WTC11 (cell line): ENCODE data around the gene ANTXR1. TPM values are rescaled to one million over a fixed set of nuclear protein-coding genes. Genes with fewer than 3 reads are reported as not detected.
"Not testable (repeated sequence)": the region's sequence is repeated elsewhere in the genome, so short reads cannot be mapped to it uniquely, and the experiment has no call there.

Source experiments
- ATAC-seq: fragments of 200-7000 bp; cut with Tn5 transposase; 2 replicates; pipeline ENCODE4 v1.10.0; 2021; ENCODE audit warnings: mild to moderate bottlenecking, moderate library complexity
- CTCF ChIA-PET: fragments of 300-600 bp; sonication (Branson Sonifier 250); formaldehyde crosslinking; loops from one replicate; lab custom pipeline; 2021; ENCODE audit warnings: antibody characterized with exemption; lab: Charles Lee
- POLR2A ChIA-PET: fragments of 350-600 bp; sonication (Branson Sonifier 250); formaldehyde crosslinking; loops from one replicate; lab custom pipeline; 2021; ENCODE audit warnings: antibody characterized with exemption; lab: Charles Lee
- DNase-seq: peaks from one replicate; pipeline ENCODE4 v3.0.0; 2021; ENCODE audit warnings: low spot score
- H3K27ac Mint-ChIP-seq: 2 replicates; pipeline ENCODE4 v1.8.0; 2021; ENCODE audit warnings: mixed read lengths
- H3K27me3 Mint-ChIP-seq: 2 replicates; pipeline ENCODE4 v1.8.0; 2021; ENCODE audit warnings: low read depth, mild to moderate bottlenecking, moderate library complexity, mixed read lengths
- H3K36me3 Mint-ChIP-seq: 2 replicates; pipeline ENCODE4 v1.8.0; 2021; ENCODE audit warnings: mixed read lengths
- H3K4me1 Mint-ChIP-seq: 2 replicates; pipeline ENCODE4 v1.8.0; 2022; ENCODE audit warnings: mixed read lengths
- H3K4me3 Mint-ChIP-seq: 2 replicates; pipeline ENCODE4 v1.8.0; 2021; ENCODE audit warnings: mild to moderate bottlenecking, moderate library complexity, mixed read lengths
- H3K9me3 Mint-ChIP-seq: 2 replicates; pipeline ENCODE4 v1.8.0; 2021; ENCODE audit warnings: mixed read lengths
- ATF1 ChIP-seq: sonication (generic); formaldehyde crosslinking; IDR thresholded peaks from 2 replicates; pipeline ENCODE4 v1.8.1; 2023; ENCODE audit warnings: mild to moderate bottlenecking, moderate library complexity, missing genetic modification reagents
- ELF4 ChIP-seq: sonication (generic); formaldehyde crosslinking; IDR thresholded peaks from 2 replicates; pipeline ENCODE4 v1.8.1; 2022; ENCODE audit warnings: low read depth, mild to moderate bottlenecking, moderate library complexity, missing genetic modification reagents
- ESRRA ChIP-seq: sonication (generic); formaldehyde crosslinking; IDR thresholded peaks from 2 replicates; pipeline ENCODE4 v1.8.1; 2022; ENCODE audit warnings: mild to moderate bottlenecking, missing genetic modification reagents, borderline replicate concordance
- ETV6 ChIP-seq: sonication (generic); formaldehyde crosslinking; IDR thresholded peaks from 2 replicates; pipeline ENCODE4 v1.8.1; 2022; ENCODE audit warnings: mild to moderate bottlenecking, missing genetic modification reagents
- GABPB1 ChIP-seq: sonication (generic); formaldehyde crosslinking; IDR thresholded peaks from 2 replicates; pipeline ENCODE4 v1.8.1; 2023; ENCODE audit warnings: mild to moderate bottlenecking, missing genetic modification reagents
- MXD4 ChIP-seq: fragments of 250-450 bp; sonication (Bioruptor Pico); IDR thresholded peaks from 2 replicates; pipeline ENCODE4 v1.8.0; 2021; ENCODE audit warnings: mild to moderate bottlenecking, moderate library complexity, borderline replicate concordance
- OVOL2 ChIP-seq: fragments of 250-450 bp; sonication (Bioruptor Pico); IDR thresholded peaks from 2 replicates; pipeline ENCODE4 v1.9.0; 2021; ENCODE audit warnings: mild to moderate bottlenecking, borderline replicate concordance
- PRRX2 ChIP-seq: fragments of 250-450 bp; sonication (Bioruptor Pico); IDR thresholded peaks from 2 replicates; pipeline ENCODE4 v1.8.0; 2021; ENCODE audit warnings: mild to moderate bottlenecking
- TCF7 ChIP-seq: sonication (generic); formaldehyde crosslinking; IDR thresholded peaks from 2 replicates; pipeline ENCODE4 v1.8.0; 2022; ENCODE audit warnings: mild to moderate bottlenecking, low read depth, missing genetic modification reagents, moderate library complexity
- ZNF263 ChIP-seq: sonication (generic); formaldehyde crosslinking; IDR thresholded peaks from 2 replicates; pipeline ENCODE4 v1.8.1; 2022; ENCODE audit warnings: low read depth, mild to moderate bottlenecking, moderate library complexity, missing genetic modification reagents
- ZNF396 ChIP-seq: fragments of 250-450 bp; sonication (Bioruptor Pico); IDR thresholded peaks from 2 replicates; pipeline ENCODE4 v1.8.0; 2021; ENCODE audit warnings: mild to moderate bottlenecking, moderate library complexity, borderline replicate concordance
- ZNF423 ChIP-seq: fragments of 250-450 bp; sonication (Bioruptor Pico); IDR thresholded peaks from 2 replicates; pipeline ENCODE4 v2.1.2; 2022; ENCODE audit warnings: mild to moderate bottlenecking, moderate library complexity
- total RNA-seq: library from RNA; stranded (reverse); gene quantifications from 3 replicates; pipeline ENCODE4 v1.2.3, GENCODE V29; 2021
- TF ChIP-seq, protein P1 (sequence below): sonication (generic); formaldehyde crosslinking; IDR thresholded peaks from 2 replicates; pipeline ENCODE4 v1.8.0; 2023; ENCODE audit warnings: missing genetic modification reagents
- TF ChIP-seq, protein P2 (sequence below): sonication (generic); formaldehyde crosslinking; IDR thresholded peaks from 2 replicates; pipeline ENCODE4 v1.8.1; 2022; ENCODE audit warnings: mild to moderate bottlenecking, moderate library complexity, missing genetic modification reagents
- TF ChIP-seq, protein P3 (sequence below): fragments of 250-450 bp; sonication (Bioruptor Pico); IDR thresholded peaks from 2 replicates; pipeline ENCODE4 v1.9.0; 2021; ENCODE audit warnings: mild to moderate bottlenecking
- TF ChIP-seq, protein P4 (sequence below): sonication (generic); formaldehyde crosslinking; IDR thresholded peaks from 2 replicates; pipeline ENCODE4 v1.8.0; 2023; ENCODE audit warnings: mild to moderate bottlenecking, missing genetic modification reagents

The ANTXR1 gene
- total RNA-seq, 1 experiment from 2014 or later, result 30.0 TPM

DNA sequence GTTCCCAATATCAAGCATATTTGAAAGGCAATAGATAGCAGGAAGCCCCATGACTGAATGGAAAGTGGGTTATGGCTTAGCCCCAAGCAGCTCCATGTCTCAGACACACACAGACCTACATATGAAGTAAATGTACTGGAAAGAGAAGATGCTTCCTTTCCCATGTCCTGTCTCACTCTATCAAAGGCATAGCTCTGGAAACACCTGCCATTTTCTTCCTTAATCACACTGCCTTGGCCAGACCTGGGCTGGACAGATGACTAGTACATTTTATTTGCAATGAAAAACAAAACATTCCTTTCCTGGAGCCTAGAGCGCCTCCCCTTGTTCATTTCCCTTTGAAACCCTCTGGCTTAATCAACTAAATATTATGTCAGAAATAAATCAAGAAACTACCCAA lies 160.7 kb downstream of the ANTXR1 start:
- H3K4me1 Mint-ChIP-seq, result peaks cover 26% of the 10 kb centered on the region
- ChIA-PET CTCF (interaction anchor here (1.3 to 1.8 kb wide), 3 partner anchors 14 to 264 kb away, joined by 3 to 6 read pairs (median 3); partner anchors contain the start of gene NFU1), POLR2A (interaction anchor here (0.5 kb wide), 1 partner anchor 285 kb away, joined by 3 read pairs; no protein-coding TSS in a partner anchor)
- no peaks in the 10 kb centered on the region for H3K36me3 Mint-ChIP-seq
- no peak for ATAC-seq
- no peak overlapping the region for H3K4me3 Mint-ChIP-seq
- H3K27ac Mint-ChIP-seq, result no peak overlapping the region; the same call in 1 of the 2 replicates
- H3K27me3 Mint-ChIP-seq, result no peaks in the 10 kb centered on the region
- no peak for DNase-seq
- no peaks in the 10 kb centered on the region for H3K9me3 Mint-ChIP-seq
- TF ChIP-seq ELF4 (CRISPR knock-in tag), result no peak
- no peak for TF ChIP-seq ATF1 (CRISPR knock-in tag)
- TF ChIP-seq, protein P1, sequence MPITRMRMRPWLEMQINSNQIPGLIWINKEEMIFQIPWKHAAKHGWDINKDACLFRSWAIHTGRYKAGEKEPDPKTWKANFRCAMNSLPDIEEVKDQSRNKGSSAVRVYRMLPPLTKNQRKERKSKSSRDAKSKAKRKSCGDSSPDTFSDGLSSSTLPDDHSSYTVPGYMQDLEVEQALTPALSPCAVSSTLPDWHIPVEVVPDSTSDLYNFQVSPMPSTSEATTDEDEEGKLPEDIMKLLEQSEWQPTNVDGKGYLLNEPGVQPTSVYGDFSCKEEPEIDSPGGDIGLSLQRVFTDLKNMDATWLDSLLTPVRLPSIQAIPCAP (CRISPR knock-in tag), result no peak
- TF ChIP-seq, protein P2, sequence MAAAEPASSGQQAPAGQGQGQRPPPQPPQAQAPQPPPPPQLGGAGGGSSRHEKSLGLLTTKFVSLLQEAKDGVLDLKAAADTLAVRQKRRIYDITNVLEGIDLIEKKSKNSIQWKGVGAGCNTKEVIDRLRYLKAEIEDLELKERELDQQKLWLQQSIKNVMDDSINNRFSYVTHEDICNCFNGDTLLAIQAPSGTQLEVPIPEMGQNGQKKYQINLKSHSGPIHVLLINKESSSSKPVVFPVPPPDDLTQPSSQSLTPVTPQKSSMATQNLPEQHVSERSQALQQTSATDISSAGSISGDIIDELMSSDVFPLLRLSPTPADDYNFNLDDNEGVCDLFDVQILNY (CRISPR knock-in tag), result no peak
- TF ChIP-seq, protein P3, sequence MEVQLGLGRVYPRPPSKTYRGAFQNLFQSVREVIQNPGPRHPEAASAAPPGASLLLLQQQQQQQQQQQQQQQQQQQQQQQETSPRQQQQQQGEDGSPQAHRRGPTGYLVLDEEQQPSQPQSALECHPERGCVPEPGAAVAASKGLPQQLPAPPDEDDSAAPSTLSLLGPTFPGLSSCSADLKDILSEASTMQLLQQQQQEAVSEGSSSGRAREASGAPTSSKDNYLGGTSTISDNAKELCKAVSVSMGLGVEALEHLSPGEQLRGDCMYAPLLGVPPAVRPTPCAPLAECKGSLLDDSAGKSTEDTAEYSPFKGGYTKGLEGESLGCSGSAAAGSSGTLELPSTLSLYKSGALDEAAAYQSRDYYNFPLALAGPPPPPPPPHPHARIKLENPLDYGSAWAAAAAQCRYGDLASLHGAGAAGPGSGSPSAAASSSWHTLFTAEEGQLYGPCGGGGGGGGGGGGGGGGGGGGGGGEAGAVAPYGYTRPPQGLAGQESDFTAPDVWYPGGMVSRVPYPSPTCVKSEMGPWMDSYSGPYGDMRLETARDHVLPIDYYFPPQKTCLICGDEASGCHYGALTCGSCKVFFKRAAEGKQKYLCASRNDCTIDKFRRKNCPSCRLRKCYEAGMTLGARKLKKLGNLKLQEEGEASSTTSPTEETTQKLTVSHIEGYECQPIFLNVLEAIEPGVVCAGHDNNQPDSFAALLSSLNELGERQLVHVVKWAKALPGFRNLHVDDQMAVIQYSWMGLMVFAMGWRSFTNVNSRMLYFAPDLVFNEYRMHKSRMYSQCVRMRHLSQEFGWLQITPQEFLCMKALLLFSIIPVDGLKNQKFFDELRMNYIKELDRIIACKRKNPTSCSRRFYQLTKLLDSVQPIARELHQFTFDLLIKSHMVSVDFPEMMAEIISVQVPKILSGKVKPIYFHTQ (CRISPR knock-in tag), result no peak
- TF ChIP-seq OVOL2 (CRISPR knock-in tag), result no peak
- no peak for TF ChIP-seq TCF7

DNA sequence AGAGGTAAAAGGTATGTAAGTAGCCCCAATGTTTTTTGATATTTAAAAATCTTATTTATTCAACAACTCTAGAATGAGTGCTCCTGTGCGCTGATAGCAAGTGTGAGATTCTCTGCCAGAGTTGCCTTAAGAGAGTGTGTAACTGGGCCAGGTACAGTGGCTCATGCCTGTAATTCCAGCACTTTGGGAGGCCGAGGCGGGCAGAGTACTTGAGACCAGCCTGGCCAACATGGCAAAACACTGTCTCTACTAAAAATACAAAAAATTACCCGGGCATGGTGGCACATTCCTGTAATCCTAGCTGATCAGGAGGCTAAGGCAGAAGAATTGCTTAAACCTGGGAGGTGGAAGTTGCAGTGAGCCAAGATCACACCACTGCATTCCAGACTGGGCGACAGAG lies 161.2 kb downstream of the ANTXR1 start:
- H3K36me3 Mint-ChIP-seq, H3K9me3 Mint-ChIP-seq, ATAC-seq, DNase-seq, H3K27me3 Mint-ChIP-seq, H3K4me3 Mint-ChIP-seq, H3K27ac Mint-ChIP-seq: not testable (repeated sequence)
- ChIA-PET CTCF (interaction anchor here (1.3 to 1.7 kb wide), 2 partner anchors 231 to 263 kb away, joined by 3 read pairs; partner anchors contain the start of gene NFU1), POLR2A (interaction anchor here (0.6 kb wide), 1 partner anchor 25 kb away, joined by 3 read pairs; no protein-coding TSS in a partner anchor)
- peaks cover 26% of the 10 kb centered on the region for H3K4me1 Mint-ChIP-seq

DNA sequence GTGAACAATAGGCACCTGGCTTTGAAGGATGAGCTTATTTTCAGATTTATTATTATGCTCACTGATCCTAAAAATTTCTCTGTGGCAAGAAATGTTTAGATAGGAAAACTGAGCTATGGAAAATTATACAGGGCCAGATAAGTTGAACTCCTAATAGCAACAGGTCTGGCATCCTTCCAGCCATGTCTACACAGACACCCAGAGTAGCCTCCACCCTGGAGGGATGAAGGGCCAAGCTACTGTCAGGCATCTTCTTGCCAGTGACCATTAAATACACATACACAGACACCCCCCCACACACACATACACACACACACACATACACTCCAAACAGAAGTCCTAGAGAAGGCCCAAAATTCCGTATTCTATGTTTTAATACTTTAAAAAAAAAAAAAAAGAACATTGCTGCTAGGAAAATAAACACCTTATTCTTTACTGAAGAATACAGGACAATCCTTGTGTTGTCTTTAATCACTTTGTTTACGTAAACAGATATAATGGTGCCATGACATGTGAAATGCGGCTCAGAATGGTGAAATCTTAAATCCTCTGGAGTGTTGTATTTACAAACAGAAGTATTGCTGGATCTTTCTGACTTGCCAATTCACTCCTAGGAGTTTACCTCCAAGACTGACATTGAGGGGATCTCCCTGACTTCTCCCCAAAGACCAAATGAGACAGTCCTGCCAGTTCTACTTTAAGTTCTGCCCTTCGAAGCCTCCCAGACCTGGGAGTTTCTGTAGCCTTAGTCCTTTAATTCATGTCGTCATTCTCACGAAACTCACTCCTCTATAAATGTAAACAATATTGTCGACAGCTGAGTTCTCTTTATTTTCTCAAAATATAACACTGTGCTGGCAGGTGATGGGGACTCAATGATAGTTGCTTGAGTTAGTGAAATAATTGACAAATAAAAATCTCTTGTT lies 163.1 kb downstream of the ANTXR1 start:
- peaks cover 21% of the 10 kb centered on the region for H3K4me1 Mint-ChIP-seq
- ATAC-seq, result no peak
- CTCF ChIA-PET, result no interaction called here
- POLR2A ChIA-PET, result no interaction called here
- no peaks in the 10 kb centered on the region for H3K27me3 Mint-ChIP-seq
- no peak for DNase-seq
- H3K36me3 Mint-ChIP-seq, result no peaks in the 10 kb centered on the region
- H3K4me3 Mint-ChIP-seq, result no peak overlapping the region
- no peaks in the 10 kb centered on the region for H3K9me3 Mint-ChIP-seq
- no peak for TF ChIP-seq ETV6 (CRISPR knock-in tag)
- no peak for TF ChIP-seq MXD4
- H3K27ac Mint-ChIP-seq, result no peak overlapping the region

DNA sequence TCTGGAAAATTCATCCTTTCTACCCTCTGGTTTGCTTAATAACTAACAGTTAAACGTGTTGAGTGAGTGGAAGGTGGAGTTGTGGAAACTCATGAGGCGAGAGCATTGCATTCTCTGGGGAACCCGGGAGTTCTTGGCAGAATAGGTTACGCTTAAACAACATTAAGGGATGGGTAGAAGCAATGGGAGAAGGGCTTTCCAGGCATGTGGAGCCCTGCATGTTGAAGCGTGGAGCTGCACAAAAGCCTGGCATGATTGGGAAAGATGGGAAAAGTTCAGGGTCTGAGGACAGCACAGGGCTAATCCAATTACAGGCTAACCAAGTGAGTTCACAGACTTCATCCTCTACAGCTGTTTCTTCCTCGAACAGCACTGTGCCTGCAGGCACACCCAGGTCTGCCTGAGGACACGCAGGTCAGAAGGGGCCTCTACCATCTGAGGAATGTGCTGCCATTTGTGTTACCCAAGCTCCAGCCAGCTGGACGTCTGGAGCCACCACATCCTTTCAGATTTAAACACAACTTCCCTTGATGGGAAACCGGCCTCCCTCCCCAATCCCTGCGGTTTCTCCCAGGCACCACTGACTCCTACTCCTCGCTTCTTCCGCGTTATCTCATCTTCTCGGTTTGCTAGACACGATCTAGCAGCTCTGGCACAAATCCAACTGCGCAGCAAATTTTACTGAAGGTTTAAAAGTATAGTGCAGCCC lies 164.2 kb downstream of the ANTXR1 start:
- Mint-ChIP-seq H3K4me3 (peak overlapping the region; percentile 64), H3K9me3 (no peaks in the 10 kb centered on the region), H3K4me1 (peaks cover 24% of the 10 kb centered on the region), H3K27me3 (no peaks in the 10 kb centered on the region), H3K36me3 (peaks cover 3% of the 10 kb centered on the region; the same call in 1 of the 2 replicates), H3K27ac (peak overlapping the region; percentile 100)
- DNase-seq, result peak; percentile 22
- peak; percentile 9 for ATAC-seq
- POLR2A ChIA-PET, result interaction anchor here (0.5 to 1.2 kb wide), 3 partner anchors 11 to 59 kb away, joined by 3 to 5 read pairs (median 3); no protein-coding TSS in a partner anchor
- CTCF ChIA-PET, result interaction anchor here (2.0 kb wide), 1 partner anchor 129 kb away, joined by 11 read pairs; no protein-coding TSS in a partner anchor
- TF ChIP-seq ZNF423 (CRISPR knock-in tag) (no peak), ESRRA (CRISPR knock-in tag) (no peak), PRRX2 (no peak), GABPB1 (no peak), OVOL2 (CRISPR knock-in tag) (no peak), ZNF396 (CRISPR knock-in tag) (no peak), ZNF263 (no peak)
- TF ChIP-seq, protein P4, sequence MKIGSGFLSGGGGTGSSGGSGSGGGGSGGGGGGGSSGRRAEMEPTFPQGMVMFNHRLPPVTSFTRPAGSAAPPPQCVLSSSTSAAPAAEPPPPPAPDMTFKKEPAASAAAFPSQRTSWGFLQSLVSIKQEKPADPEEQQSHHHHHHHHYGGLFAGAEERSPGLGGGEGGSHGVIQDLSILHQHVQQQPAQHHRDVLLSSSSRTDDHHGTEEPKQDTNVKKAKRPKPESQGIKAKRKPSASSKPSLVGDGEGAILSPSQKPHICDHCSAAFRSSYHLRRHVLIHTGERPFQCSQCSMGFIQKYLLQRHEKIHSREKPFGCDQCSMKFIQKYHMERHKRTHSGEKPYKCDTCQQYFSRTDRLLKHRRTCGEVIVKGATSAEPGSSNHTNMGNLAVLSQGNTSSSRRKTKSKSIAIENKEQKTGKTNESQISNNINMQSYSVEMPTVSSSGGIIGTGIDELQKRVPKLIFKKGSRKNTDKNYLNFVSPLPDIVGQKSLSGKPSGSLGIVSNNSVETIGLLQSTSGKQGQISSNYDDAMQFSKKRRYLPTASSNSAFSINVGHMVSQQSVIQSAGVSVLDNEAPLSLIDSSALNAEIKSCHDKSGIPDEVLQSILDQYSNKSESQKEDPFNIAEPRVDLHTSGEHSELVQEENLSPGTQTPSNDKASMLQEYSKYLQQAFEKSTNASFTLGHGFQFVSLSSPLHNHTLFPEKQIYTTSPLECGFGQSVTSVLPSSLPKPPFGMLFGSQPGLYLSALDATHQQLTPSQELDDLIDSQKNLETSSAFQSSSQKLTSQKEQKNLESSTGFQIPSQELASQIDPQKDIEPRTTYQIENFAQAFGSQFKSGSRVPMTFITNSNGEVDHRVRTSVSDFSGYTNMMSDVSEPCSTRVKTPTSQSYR, result no peak
